H54 (cell line): ENCODE data around the gene CSNK2B.
"Not testable (repeated sequence)": the region's sequence is repeated elsewhere in the genome, so short reads cannot be mapped to it uniquely, and the experiment has no call there.

Experiments used
- DNase-seq: peaks from one replicate; pipeline ENCODE4 v3.0.0; 2011; ENCODE audit warnings: low spot score, mixed read lengths; ENCODE audit not compliant: insufficient read length
- FAIRE-seq: peaks from 3 replicates; lab custom pipeline; 2011; peaks lifted over from hg19 to GRCh38; lab: Jason Lieb, UNC
- POLR2A ChIP-seq: IDR thresholded peaks from 2 replicates; pipeline ENCODE4 v1.6.1; 2011; ENCODE audit warnings: low read depth, mild to moderate bottlenecking, low read length

Gene CSNK2B

DNA sequence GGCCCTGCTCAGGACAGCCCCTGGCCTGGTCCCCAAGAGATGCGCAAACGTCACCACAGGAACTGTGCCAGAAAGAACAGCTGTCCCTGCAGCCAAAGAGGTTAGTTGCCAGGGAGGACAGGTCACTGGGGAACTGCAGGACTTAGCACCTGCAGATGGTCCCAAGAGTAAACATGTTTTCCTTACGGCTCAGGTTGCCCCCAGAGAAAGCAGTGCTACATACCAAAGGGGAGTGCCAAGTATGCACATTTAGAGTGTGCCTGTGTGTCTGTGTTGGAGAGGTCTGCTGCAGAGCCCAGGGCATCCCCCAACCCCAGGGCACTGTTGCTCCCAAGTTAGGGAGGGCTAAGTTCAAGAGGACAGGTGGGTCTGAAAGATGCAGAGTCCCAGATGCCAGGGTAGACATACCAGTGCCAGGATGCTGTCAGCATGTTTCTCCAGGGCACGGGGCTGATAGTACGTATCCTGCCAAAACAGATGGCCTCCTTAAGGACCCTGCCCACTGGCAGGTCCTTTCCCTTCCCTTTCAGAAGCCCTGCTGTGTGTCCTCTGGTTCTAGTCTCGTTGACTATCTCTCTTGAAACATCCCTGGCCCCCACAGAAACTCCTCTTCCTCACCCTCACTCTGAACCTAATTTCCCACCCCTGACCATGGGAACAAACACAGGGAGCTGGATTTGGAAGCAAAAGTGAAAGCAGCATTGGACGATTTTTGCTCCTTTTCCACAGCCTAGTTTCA lies 36.0 kb downstream of the CSNK2B start:
- DNase-seq (no peak), FAIRE-seq (no peak)
- no peak for TF ChIP-seq POLR2A

DNA sequence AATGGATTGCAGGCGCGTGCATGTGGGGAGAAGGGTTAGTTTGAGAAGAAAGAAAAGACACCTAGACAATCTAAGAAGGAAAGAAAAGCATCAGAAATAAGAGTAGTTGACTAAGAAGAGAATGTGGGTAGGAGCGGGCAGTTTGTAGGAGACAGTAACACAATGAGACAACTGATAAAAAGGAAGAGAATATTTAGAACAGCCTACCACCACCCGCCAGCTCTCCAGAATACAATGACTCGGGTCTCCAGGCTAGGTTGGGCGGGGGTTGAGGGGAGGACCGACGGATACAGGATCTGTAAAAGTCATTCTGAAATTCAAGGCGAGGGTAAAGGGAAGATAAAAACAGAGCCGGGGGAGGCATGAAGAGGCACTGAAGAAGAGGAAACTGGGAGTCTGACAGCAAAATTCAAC lies 36.5 kb downstream of the CSNK2B start:
- TF ChIP-seq POLR2A = no peak
- no peak for FAIRE-seq
- DNase-seq = no peak

DNA sequence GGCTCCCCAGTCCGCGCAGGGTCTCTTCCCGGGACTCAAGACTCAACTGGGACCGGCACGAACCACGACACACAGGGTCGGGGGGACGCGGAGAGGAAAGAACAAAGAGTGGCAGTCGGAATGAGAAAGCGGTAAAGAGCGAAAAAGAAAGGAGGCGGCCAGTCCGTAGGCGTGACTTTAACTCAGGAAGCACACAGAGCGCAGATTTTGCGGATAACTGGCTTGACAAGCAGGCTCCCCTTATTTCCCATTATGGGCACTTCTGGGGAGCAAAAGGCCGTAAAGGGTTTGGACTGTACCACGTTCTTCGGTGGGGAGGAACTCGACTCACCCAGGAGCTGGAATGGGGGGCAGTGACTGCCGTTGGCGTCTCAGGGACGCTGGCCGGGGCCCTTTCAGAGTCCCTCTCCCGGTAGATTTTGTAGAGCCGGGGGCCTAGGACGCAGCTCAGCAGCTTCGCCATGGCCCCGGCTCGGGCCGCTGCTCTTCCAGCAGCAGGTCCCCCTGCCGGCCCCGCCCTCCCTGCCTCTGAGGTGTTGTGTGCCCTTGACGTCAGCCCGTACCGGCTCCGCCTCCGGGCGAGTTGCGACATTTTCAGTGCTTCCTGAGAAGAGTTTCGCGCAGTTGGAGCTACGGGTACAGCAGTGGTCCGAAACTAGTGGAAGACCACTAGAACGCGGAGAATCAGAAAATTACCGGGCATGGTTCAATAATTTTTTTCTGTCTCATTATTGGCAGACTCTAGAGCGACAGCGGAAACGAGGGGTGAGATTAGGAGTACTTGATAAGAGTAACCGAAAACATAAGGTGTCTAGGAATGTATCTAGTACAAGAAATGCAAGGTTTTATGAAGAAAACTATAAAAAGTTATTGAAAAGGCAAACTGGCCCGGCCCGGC lies 37.2 kb downstream of the CSNK2B start, which contains the start of gene ABHD16A:
Gene ABHD16A (minus strand): TSS at position 506 of the 898 bp plus-strand sequence. CDS start 43 bp downstream, at position 463.
- DNase-seq = peak; percentile 96
- peak; percentile 83 for TF ChIP-seq POLR2A
- peak; percentile 11 for FAIRE-seq

DNA sequence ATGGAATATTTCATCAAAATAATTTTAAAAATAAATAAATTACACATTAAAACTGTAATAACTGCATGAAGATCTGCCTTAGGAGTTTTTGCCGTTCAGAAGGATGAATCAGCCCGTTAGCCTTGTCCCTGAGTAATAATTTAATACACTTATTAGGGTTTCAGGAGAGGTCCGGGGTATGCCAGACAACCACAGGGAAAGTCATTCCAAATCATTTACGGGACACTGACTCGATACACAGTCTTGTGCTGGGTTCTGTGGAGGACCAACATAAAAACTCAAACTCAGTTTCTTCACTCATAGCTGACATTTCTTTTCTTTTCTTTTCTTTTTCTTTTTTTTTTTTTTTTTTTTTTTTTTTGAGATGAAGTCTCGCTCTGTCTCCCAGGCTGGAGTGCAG lies 40.1 kb downstream of the CSNK2B start:
- DNase-seq (no peak), FAIRE-seq (no peak)

DNA sequence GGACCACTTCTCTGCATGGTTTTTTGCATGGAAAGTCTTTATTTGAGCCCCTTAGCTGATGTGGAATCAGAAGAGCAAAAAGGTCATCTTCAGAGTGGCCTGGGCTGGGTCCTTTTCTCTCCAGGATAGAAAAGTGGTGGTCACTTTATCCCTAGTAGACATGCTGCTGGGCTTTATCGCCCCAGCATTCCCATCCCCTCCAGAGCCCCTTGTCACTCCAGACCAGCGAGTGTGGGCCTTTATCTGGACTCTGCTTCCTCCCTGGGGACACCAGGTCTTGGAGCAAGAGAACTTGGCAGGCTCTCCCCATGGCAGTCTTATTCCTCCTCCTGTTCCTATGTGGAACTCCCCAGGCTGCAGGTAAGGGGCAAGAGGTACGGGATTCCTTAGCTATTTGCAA lies 40.7 kb downstream of the CSNK2B start, which contains the start of gene LY6G6F:
Gene LY6G6F (plus strand): TSS at position 268 of the 400 bp plus-strand sequence. CDS start 41 bp downstream, at position 309.
- no peak for TF ChIP-seq POLR2A
- no peak for FAIRE-seq

More for the DNA sequence above, 40.1 kb downstream of the CSNK2B start:
- TF ChIP-seq POLR2A = no peak

DNA sequence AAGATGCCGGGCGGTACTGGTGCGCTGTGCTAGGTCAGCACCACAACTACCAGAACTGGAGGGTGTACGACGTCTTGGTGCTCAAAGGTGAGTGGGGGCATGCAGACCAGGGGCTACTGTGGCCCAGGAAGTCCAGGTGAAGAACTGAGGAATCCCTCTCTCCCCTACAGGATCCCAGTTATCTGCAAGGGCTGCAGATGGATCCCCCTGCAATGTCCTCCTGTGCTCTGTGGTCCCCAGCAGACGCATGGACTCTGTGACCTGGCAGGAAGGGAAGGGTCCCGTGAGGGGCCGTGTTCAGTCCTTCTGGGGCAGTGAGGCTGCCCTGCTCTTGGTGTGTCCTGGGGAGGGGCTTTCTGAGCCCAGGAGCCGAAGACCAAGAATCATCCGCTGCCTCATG lies 41.8 kb downstream of the CSNK2B start:
- FAIRE-seq = no peak
- TF ChIP-seq POLR2A = no peak
- no peak for DNase-seq

More for the DNA sequence above, 40.7 kb downstream of the CSNK2B start, which contains the start of gene LY6G6F:
- no peak for DNase-seq

DNA sequence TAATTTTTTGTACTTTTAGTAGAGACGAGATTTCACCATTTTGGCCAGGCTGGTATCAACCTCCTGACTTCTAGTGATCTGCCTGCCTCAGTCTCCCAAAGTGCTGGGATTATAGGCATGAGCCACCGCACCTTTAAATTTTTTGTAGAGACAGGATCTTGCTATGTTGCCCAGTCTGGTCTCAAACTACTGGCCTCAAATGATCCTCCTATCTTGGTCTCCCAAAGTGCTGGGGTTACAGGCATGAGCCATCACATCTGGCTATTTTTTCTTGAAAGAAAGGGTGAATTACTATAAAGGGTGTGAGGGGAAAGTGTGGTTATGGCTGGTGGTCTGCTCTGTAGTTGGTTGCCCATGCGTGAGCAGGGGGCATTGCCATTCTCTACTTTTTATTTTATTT lies 42.3 kb downstream of the CSNK2B start:
- FAIRE-seq = no peak
- no peak for DNase-seq
- TF ChIP-seq POLR2A = no peak

DNA sequence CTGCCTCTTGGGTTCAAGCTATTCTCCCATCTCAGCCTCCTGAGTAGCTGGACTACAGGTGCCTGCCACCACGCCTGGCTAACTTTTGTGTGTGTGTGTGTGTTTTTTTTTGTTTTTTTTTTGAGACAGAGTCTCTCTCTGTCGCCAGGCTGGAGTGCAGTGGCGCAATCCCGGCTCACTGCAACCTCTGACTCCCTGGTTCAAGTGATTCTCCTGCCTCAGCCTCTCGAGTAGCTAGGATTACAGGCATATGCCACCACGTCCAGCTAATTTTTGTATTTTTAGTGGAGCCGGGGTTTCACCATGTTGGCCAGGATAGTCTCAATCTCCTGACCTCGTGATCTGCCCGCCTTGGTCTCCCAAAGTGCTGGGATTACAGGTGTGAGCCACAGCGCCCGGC lies 43.3 kb downstream of the CSNK2B start:
- FAIRE-seq, DNase-seq: not testable (repeated sequence)

DNA sequence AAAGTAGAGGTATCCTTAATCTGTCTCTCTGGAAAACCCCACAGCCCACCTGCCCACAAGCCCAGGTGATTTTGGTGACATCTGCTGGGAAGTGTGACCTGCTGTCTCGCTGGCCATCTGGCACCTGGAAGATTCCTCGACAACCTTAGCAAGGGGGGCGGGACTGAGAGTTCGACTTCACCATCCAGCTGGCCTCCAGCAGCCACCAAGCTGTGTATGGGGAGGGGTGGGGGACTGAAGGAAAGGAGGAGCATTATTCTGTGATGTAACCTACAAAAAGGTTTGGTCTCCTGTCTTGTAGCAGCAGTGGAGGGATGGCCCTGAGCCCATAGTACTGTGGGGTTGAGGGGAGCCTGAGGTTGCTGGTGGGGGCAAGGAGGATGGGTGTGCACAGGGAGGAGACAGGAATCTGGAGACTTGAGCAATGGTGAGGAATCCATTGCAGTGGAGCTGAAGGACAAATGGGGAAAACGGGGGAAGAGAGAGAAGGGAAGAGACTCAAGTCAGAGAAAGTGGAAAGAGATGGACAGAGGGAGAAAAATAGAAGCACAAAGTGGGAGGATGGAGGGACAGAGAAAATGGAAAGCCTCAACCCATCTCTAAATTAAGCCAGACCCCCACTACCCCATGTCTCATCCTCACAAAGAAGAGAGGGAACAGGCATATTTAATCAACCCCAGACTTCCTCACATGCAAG lies 44.8 kb downstream of the CSNK2B start:
- no peak for FAIRE-seq
- no peak for DNase-seq
- TF ChIP-seq POLR2A = no peak

DNA sequence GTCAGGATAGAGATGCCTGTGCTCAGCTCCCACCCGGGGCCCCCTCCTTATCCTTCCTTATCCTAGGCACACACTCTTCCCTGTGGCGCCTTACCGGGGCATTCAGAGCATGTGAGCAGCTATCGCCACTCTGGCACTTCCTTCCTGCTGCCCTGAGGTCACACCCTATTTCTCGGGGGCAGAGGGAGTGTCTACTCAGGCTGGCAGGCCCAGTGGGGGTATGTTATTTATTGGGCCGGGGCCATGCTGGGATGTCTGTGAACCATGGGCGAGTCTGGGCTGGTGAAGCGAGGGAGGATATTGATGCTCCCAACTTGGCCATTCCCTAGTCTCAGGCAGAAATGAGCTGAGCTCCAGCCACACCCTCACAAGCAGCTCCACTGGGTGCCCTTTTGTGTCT lies 45.4 kb downstream of the CSNK2B start:
- no peak for DNase-seq
- no peak for TF ChIP-seq POLR2A
- no peak for FAIRE-seq

DNA sequence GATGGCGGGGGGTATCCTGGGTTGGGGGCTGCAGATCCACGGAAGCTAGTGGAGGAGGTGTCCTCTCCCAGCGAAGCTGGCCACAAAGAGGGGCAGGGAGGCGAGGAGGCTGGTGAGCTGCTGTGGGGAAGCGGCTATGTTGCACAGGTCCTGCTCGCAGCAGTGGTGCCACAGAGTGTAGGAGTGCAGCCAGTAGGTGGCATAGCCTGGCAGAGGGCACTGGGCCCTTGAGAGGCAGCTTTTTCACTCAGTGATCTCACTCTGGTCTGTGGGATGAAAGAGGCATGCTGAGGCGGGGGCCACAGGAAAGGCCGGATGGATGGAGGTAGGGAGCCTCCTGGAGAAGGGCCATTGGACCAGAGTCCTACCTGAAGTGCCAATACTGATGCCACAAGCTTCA lies 46.4 kb downstream of the CSNK2B start:
- DNase-seq (no peak), FAIRE-seq (no peak)
- TF ChIP-seq POLR2A = no peak

DNA sequence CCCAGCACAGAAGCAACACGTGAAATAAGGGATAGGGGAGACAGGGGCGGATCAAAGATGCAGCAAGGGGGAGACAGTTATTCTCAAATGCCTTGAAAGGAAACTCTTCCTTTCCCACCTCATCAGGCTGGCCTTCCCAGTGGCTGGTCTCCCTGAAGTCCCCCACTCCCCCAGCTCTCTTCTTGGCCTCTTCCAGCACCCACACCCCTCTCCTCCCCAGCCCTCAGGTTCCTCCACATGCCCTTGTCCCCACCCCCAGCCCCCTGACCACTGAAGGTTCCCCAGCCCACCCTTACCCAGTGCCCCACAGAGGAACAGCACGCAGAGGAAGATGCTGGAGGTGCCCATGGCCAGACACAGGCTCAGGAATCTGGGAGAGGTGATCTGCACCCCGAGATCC lies 47.6 kb downstream of the CSNK2B start:
- DNase-seq (no peak), FAIRE-seq (no peak)
- no peak for TF ChIP-seq POLR2A

DNA sequence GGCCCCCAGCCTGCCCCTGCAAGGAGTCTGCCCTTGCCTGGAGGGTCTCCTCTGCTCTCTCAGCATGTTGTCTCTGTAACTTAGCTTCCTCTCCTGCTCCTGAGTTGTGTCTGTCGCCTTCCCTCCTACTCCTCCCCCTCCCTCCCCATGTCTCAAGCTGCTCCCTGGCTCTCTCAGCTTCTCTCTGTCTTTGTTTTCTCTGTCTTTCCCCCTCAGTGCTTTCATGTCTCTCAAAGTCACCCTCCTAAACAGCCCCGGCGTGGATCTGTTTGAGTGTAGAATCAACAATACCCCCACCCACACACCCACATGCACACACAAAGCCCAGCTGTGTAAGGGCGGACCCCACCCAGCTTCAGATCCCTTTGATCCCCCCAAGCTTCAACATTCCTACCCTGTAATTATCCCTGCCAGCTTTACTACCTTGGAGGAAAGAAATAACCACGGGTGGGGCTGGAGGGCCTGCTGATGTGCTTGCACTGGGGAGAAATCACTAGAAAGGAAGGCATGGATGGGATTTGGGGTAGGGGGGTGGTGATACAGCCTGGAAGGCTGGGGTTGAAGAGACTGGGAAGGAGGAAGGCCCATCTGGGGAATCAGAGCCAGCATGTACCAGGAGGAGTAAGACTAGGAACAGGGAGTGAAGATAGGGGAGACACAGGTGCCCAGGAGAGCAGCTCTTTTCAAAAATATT lies 48.3 kb downstream of the CSNK2B start:
- FAIRE-seq (no peak), DNase-seq (no peak)
- TF ChIP-seq POLR2A = no peak
